GM19467 (cell line): Measurements from ENCODE around the gene ZNF296.

Experiments
- ATAC-seq: cut with Tn5 transposase; IDR thresholded peaks from one replicate; pipeline ENCODE4 v1.9.1; 2021; ENCODE audit warnings: mild to moderate bottlenecking, moderate library complexity; ENCODE audit not compliant: unreplicated experiment

The ZNF296 gene

GRCh38 chr19:45027371-45027770 lies 48.9 kb downstream of the ZNF296 start:
- no peak for ATAC-seq

GRCh38 chr19:45025264-45025663 lies 51.0 kb downstream of the ZNF296 start:
- no peak for ATAC-seq

GRCh38 chr19:45023048-45023447 lies 53.2 kb downstream of the ZNF296 start:
- no peak for ATAC-seq

GRCh38 chr19:45021971-45022370 lies 54.3 kb downstream of the ZNF296 start:
- ATAC-seq = no peak
